Breast epithelium (tissue), 3 donors: ENCODE data around the gene LDLRAD4.

Experiments
- POLR2A ChIP-seq: fragments of 450-650 bp; IDR thresholded peaks from one replicate; pipeline ENCODE4 v1.6.1; 2016; ENCODE audit warnings: antibody characterized with exemption, mild to moderate bottlenecking, moderate library complexity
- POLR2AphosphoS5 ChIP-seq, 3 donors: sonication (generic); formaldehyde crosslinking; IDR thresholded peaks; one replicate each; pipeline ENCODE4 v1.6.1; 2017; ENCODE audit warnings: antibody characterized with exemption in 3 of 3
- TF ChIP-seq, protein P1 (sequence below), 3 donors: fragments of 450-650 bp; IDR thresholded peaks; one replicate each; pipeline ENCODE4 v1.5.1; 2016 to 2017; ENCODE audit warnings: antibody characterized with exemption in 3 of 3, mild to moderate bottlenecking in 3 of 3, moderate library complexity in 3 of 3

DNA sequence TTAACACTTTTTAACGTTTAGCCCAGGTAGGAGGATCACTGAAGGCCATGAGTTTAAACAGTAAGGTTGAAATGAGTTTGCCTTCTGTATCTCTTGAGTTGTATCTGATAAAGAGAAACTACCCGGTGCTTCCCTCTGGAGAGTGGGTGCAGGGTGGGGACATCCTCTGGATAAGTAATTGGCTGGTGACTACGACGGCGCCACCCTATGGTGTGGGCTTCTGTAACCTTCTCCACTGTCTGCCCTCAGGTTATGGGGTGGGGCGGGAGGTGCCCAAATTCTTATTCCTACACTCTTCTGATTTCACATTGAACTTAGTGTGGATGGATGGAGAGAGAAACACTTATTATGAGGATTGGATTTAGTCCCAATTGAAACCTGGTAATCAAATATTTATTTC, 68.8 kb downstream of the LDLRAD4 start:
- TF ChIP-seq, protein P1, sequence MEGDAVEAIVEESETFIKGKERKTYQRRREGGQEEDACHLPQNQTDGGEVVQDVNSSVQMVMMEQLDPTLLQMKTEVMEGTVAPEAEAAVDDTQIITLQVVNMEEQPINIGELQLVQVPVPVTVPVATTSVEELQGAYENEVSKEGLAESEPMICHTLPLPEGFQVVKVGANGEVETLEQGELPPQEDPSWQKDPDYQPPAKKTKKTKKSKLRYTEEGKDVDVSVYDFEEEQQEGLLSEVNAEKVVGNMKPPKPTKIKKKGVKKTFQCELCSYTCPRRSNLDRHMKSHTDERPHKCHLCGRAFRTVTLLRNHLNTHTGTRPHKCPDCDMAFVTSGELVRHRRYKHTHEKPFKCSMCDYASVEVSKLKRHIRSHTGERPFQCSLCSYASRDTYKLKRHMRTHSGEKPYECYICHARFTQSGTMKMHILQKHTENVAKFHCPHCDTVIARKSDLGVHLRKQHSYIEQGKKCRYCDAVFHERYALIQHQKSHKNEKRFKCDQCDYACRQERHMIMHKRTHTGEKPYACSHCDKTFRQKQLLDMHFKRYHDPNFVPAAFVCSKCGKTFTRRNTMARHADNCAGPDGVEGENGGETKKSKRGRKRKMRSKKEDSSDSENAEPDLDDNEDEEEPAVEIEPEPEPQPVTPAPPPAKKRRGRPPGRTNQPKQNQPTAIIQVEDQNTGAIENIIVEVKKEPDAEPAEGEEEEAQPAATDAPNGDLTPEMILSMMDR (IDR thresholded peaks at IDR 0.05) = no peak
- TF ChIP-seq POLR2AphosphoS5 (IDR thresholded peaks at IDR 0.05) (no peak), POLR2A (no peak)
